MCF 10A (cell line): ENCODE data around the gene INF2. TPM values are rescaled to one million over a fixed set of nuclear protein-coding genes. Genes with fewer than 3 reads are reported as not detected.

Experiments
- BruUV-seq: library from RNA; stranded (reverse); fragments of 400-500 nt; replicated peaks from 2 replicates; lab custom pipeline; 2021; lab: Mats Ljungman, UMichigan
- CTCF ChIA-PET: fragments of 300-600 bp; sonication (Branson Sonifier 250); formaldehyde crosslinking; extraction: SDS; loops from one replicate; lab custom pipeline; 2021; ENCODE audit warnings: antibody characterized with exemption, inconsistent platforms; lab: Yijun Ruan, JAX
- POLR2A ChIA-PET: fragments of 300-600, 350-650 bp; sonication (Branson Sonifier 250); formaldehyde crosslinking; extraction: SDS; loops from one replicate; lab custom pipeline; 2020; ENCODE audit warnings: antibody characterized with exemption, inconsistent platforms; lab: Yijun Ruan, JAX
- DNase-seq: peaks from one replicate; pipeline ENCODE4 v3.0.0-alpha.2; 2018; ENCODE audit not compliant: unreplicated experiment
- H3K27ac Mint-ChIP-seq: one replicate; pipeline ENCODE4 v1.8.0; 2022; ENCODE audit warnings: mild to moderate bottlenecking, low read depth, mixed read lengths; ENCODE audit not compliant: unreplicated experiment
- H3K27me3 Mint-ChIP-seq: one replicate; pipeline ENCODE4 v1.8.0; 2022; ENCODE audit warnings: mixed read lengths; ENCODE audit not compliant: insufficient read depth, unreplicated experiment
- H3K36me3 Mint-ChIP-seq: one replicate; pipeline ENCODE4 v1.8.0; 2022; ENCODE audit warnings: mild to moderate bottlenecking, moderate library complexity, mixed read lengths; ENCODE audit not compliant: insufficient read depth, unreplicated experiment
- H3K4me1 Mint-ChIP-seq: one replicate; pipeline ENCODE4 v1.8.0; 2022; ENCODE audit warnings: mixed read lengths; ENCODE audit not compliant: insufficient read depth, unreplicated experiment
- H3K4me3 Mint-ChIP-seq: one replicate; pipeline ENCODE4 v1.8.0; 2022; ENCODE audit warnings: mild to moderate bottlenecking, moderate library complexity, mixed read lengths; ENCODE audit not compliant: unreplicated experiment
- H3K9me3 Mint-ChIP-seq: one replicate; pipeline ENCODE4 v1.8.0; 2022; ENCODE audit warnings: mixed read lengths; ENCODE audit not compliant: unreplicated experiment
- CTCF ChIP-seq: fragments of 200-600 bp; IDR thresholded peaks from one replicate; pipeline ENCODE4 v1.8.0; 2022; ENCODE audit warnings: antibody characterized with exemption, mild to moderate bottlenecking; ENCODE audit not compliant: unreplicated experiment
- intact Hi-C: fragments of 100-400 bp; cut with micrococcal nuclease; formaldehyde crosslinking; loops from 2 replicates; pipeline ENCODE4 v1.14.1; 2022
- total RNA-seq: library from RNA; stranded (reverse); gene quantifications from 2 replicates; pipeline ENCODE4 v1.2.3, GENCODE V29; 2022

INF2 gene
- total RNA-seq, 1 experiment from 2014 or later, result 102 TPM

- no peak for TF ChIP-seq CTCF
- peaks cover 31% of the 10 kb centered on the region for H3K36me3 Mint-ChIP-seq
Measured at GRCh38 chr14:104755621-104756020, 66.2 kb downstream of the INF2 start.

GRCh38 chr14:104756477-104757237 is 67.2 kb downstream of the INF2 start:
- TF ChIP-seq CTCF, result no peak
- Mint-ChIP-seq H3K4me1 (peaks cover 11% of the 10 kb centered on the region), H3K36me3 (peaks cover 31% of the 10 kb centered on the region), H3K27ac (no peak overlapping the region), H3K9me3 (no peaks in the 10 kb centered on the region), H3K27me3 (no peaks in the 10 kb centered on the region), H3K4me3 (no peak overlapping the region)
- ChIA-PET POLR2A (interaction anchor here (1.0 kb wide), 1 partner anchor 217 kb away, joined by 3 read pairs; no protein-coding TSS in a partner anchor), CTCF (interaction anchor here (0.7 to 2.3 kb wide), 3 partner anchors 7 to 13 kb away, joined by 3 to 5 read pairs (median 5); no protein-coding TSS in a partner anchor)
- no peak for DNase-seq
- no TSS peak for BruUV-seq
- intact Hi-C loops, result no loop called here

More at GRCh38 chr14:104755621-104756020, 66.2 kb downstream of the INF2 start:
- no TSS peak for BruUV-seq
- intact Hi-C loops, result no loop called here
- DNase-seq, result no peak
- POLR2A ChIA-PET, result interaction anchor here (0.6 kb wide), 1 partner anchor 147 kb away, joined by 3 read pairs; no protein-coding TSS in a partner anchor
- H3K4me1 Mint-ChIP-seq, result peaks cover 11% of the 10 kb centered on the region
- no peaks in the 10 kb centered on the region for H3K27me3 Mint-ChIP-seq
- no peak overlapping the region for H3K27ac Mint-ChIP-seq
- H3K9me3 Mint-ChIP-seq, result no peaks in the 10 kb centered on the region
- CTCF ChIA-PET, result no interaction called here
- no peak overlapping the region for H3K4me3 Mint-ChIP-seq

- TF ChIP-seq CTCF, result no peak
- POLR2A ChIA-PET, result interaction anchor here (1.0 kb wide), 1 partner anchor 216 kb away, joined by 3 read pairs; no protein-coding TSS in a partner anchor
- intact Hi-C loops, result no loop called here
- CTCF ChIA-PET, result interaction anchor here (0.7 to 2.3 kb wide), 3 partner anchors 8 to 13 kb away, joined by 3 to 5 read pairs (median 5); no protein-coding TSS in a partner anchor
- no peaks in the 10 kb centered on the region for H3K9me3 Mint-ChIP-seq
- no TSS peak for BruUV-seq
- no peak overlapping the region for H3K27ac Mint-ChIP-seq
- H3K36me3 Mint-ChIP-seq, result peaks cover 31% of the 10 kb centered on the region
- no peak overlapping the region for H3K4me3 Mint-ChIP-seq
- no peak for DNase-seq
- no peaks in the 10 kb centered on the region for H3K27me3 Mint-ChIP-seq
- H3K4me1 Mint-ChIP-seq, result peaks cover 11% of the 10 kb centered on the region
Measured at GRCh38 chr14:104757238-104757585, 67.8 kb downstream of the INF2 start.

GRCh38 chr14:104757681-104758392 is 68.4 kb downstream of the INF2 start:
- peaks cover 11% of the 10 kb centered on the region for H3K4me1 Mint-ChIP-seq
- no peak for DNase-seq
- POLR2A ChIA-PET, result interaction anchor here (1.0 kb wide), 1 partner anchor 216 kb away, joined by 3 read pairs; no protein-coding TSS in a partner anchor
- H3K27ac Mint-ChIP-seq, result no peak overlapping the region
- CTCF ChIA-PET, result interaction anchor here (0.6 to 2.3 kb wide), 3 partner anchors 11 to 515 kb away, joined by 3 to 5 read pairs (median 3); no protein-coding TSS in a partner anchor
- BruUV-seq, result no TSS peak
- H3K27me3 Mint-ChIP-seq, result no peaks in the 10 kb centered on the region
- no peak for TF ChIP-seq CTCF
- peaks cover 31% of the 10 kb centered on the region for H3K36me3 Mint-ChIP-seq
- no peaks in the 10 kb centered on the region for H3K9me3 Mint-ChIP-seq
- intact Hi-C loops, result no loop called here
- no peak overlapping the region for H3K4me3 Mint-ChIP-seq
